Adrenal gland (tissue), 12 donors: ENCODE results near the gene THSD4. TPM values are rescaled to one million over a fixed set of nuclear protein-coding genes. Genes with fewer than 3 reads are reported as not detected.

Source experiments
- DNase-seq, 7 donors: peaks; one replicate each; pipeline ENCODE4 v3.0.0-alpha.2; 2019 to 2020
- H3K27ac ChIP-seq, 5 donors: fragments of 200-600 bp; sonication (generic) in 4 of 5; 1 replicate in 3 of 5; 2 replicates in 2 of 5; pipeline versions ENCODE4 v1.5.1 to v1.8.0; 2016 to 2020; ENCODE audit warnings: mild to moderate bottlenecking in 1 of 5
- H3K27me3 ChIP-seq: fragments of 200-600 bp; 2 replicates; pipeline ENCODE4 v1.8.0; 2021
- H3K36me3 ChIP-seq, 2 donors: fragments of 200-600 bp; replicated peaks in 1 of 2; 1 replicate in 1 of 2; 2 replicates in 1 of 2; pipeline versions ENCODE4 v1.5.1 to v1.8.0; 2018 to 2022
- H3K4me1 ChIP-seq, 2 donors: fragments of 200-600 bp; replicated peaks in 1 of 2; 1 replicate in 1 of 2; 2 replicates in 1 of 2; pipeline versions ENCODE4 v1.5.1 to v1.8.0; 2018 to 2021
- H3K4me3 ChIP-seq, 4 donors: fragments of 200-600 bp; sonication (generic) in 3 of 4; one replicate each; pipeline ENCODE4 v1.5.1; 2016 to 2018
- H3K9me3 ChIP-seq, 3 donors: fragments of 200-600 bp; sonication (generic) in 1 of 3; replicated peaks in 1 of 3; 1 replicate in 2 of 3; 2 replicates in 1 of 3; pipeline versions ENCODE4 v1.5.1 to v1.8.0; 2016 to 2021
- CTCF ChIP-seq, 6 experiments: fragments of 450-650 bp in 4 of 6; fragments of 200-600 bp in 2 of 6; sonication (generic) in 1 of 6; IDR thresholded peaks; 1 replicate in 5 of 6; 2 replicates in 1 of 6; pipeline versions ENCODE4 v1.5.1 to v1.8.0; 2016 to 2021; ENCODE audit warnings: antibody characterized with exemption in 6 of 6, mild to moderate bottlenecking in 2 of 6, moderate library complexity in 1 of 6
- POLR2A ChIP-seq, 2 donors: fragments of 450-650 bp; IDR thresholded peaks; one replicate each; pipeline ENCODE4 v1.6.1; 2017; ENCODE audit warnings: antibody characterized with exemption in 2 of 2, mild to moderate bottlenecking in 2 of 2, moderate library complexity in 1 of 2
- WGBS, 4 donors: extraction: QIAGEN DNeasy Blood & Tissue Kit in 2 of 4; methylation state at CpG; one replicate each; pipeline versions ENCODE4 v1.1.5 to v1.1.7; 2013 to 2017; 5-methylcytosine and 5-hydroxymethylcytosine counted together
- intact Hi-C, 2 donors: fragments of 100-400 bp; cut with DNase I; formaldehyde crosslinking; loops; one replicate each; pipeline versions ENCODE4 v1.14.1 to v1.15.0; 2022 to 2023
- polyA plus RNA-seq, 3 donors: library from polyadenylated mRNA; stranded (reverse); fragments of 200-250 nt in 2 of 3; fragments of 350-450 nt in 1 of 3; fragmentation: Illumina TruSeq in 1 of 3; extraction: RNeasy Lipid Tissue Mini Kit (QIAGEN cat#74804) in 1 of 3; gene quantifications; one replicate each; pipeline ENCODE4 v1.2.3, GENCODE V29; 2013 to 2014
- total RNA-seq, 9 donors: library from RNA; depleted of rRNA in 4 of 9; stranded (reverse); fragments of >200 nt in 4 of 9; fragments of 120-200 nt in 1 of 9; fragmentation: NEBNext Ultra II Directional in 1 of 9; extraction: Animal tissue kit (Norgen Biotek cat#: 25700) in 1 of 9; gene quantifications; one replicate each; pipeline versions ENCODE4 v1.1.0 to v1.2.4, GENCODE V29; 2013 to 2023
- donor health status: healthy with polysubstance abuse.
- donor health status: Bipolar disorder and iron deficiency.
- donor health status: DM: yes; HTN: yes; CAD: no.
- donor health status: DM: no; HTN: no; CAD: no.
- donor health status: DM: no; HTN: no; CAD: no.
- donor health status: DM: yes; HTN: yes; CAD: no.

The THSD4 gene
- total and polyA plus RNA-seq, 12 donors = 5.3 to 53.2 (median 23.2) TPM

DNA sequence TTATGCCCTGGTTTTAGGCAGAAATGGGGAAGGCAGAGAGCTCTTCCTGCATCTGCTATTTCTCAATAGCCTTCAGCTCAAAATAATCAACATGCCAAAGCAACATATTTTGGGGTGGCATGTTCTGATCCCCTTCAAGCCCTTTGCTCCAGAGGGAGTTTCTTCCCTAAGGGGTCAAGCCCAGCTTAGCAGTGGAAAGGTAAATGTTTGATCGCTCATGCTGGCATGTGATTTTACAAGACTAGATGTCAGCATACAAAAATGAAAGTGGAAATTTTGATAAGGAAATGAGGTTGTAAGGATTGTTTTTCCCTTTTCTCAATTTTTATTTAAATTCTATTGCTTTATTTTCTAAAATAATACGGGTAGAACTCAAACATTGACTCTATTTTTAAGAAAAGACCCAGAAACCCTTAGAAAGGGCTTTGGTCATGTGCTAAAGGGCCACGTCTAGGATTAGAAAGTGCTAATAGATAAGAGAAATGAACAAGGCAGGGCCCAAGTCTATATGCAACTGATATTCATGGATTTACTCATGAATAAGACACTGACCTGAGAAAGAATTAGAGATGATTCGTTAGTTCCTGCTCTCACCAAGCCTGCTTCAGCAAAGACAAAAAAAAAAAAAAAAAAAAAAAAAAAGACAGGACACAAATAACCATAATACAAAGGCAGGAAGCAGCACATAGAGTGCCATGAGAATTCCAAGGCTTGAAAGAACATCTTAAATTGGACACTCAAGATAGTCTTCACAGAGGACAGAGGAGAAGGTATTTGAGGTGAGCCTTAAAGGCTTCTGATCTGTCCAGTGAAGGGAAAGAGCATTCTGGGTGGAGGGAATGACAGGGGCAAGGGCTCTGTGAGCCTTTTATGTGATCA, 640.1 kb downstream of the THSD4 start:
- 83 to 88% (median 87%) methylated on average over 4 of the region's 4 CpGs for WGBS, 4 donors
- DNase-seq = no peak
- no peak for TF ChIP-seq POLR2A (IDR thresholded peaks at IDR 0.05)
- no peak for TF ChIP-seq CTCF (IDR thresholded peaks at IDR 0.05)
- Histone ChIP-seq H3K4me3 (no peak overlapping the region), H3K27ac (no peak overlapping the region), H3K9me3 (no peaks in the 10 kb centered on the region), H3K4me1 (peaks cover 0 to 5% of the 10 kb centered on the region in 2 donors), H3K36me3 (no peaks in the 10 kb centered on the region), H3K27me3 (no peaks in the 10 kb centered on the region)
- intact Hi-C loops = no loop called here

DNA sequence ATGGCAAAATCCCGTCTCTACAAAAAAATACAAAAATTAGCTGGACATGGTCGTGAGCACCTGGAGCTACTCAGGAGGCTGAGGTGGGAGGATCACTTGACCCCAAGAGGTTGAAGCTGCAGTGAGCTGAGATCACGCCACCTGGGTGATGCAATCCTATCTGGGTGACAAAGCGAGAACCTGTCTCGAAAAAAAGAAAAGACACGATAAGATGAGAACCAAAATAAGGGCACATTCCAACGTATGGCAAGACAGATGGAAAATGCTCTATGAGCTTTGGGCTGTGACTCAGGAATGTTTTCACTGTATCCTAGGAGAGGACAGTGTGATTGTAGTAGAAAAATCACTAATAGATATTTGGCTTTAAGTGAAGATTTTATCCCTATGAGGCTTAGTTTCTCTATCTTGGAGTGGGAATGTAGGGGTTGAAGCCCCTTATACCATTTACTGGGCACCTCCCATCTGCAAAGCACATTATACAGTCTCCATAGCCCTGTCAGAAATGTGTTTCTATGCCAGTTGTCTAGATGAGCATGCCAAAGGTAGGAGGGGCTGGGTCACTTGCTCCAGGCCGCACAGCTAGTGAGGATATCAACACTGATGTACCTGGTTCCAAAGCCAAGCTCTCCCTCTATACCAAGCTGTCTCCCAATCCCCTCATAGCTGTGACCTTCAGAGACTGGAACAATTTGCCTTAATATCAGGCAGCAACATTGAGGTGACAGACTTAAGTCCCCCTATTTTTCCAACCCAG, 641.5 kb downstream of the THSD4 start:
- no peak for DNase-seq
- Histone ChIP-seq H3K4me3 (no peak overlapping the region), H3K36me3 (no peaks in the 10 kb centered on the region), H3K4me1 (peaks cover under 1 to 5% of the 10 kb centered on the region in 2 donors), H3K27ac (no peak overlapping the region), H3K9me3 (no peaks in the 10 kb centered on the region), H3K27me3 (no peaks in the 10 kb centered on the region)
- intact Hi-C loops = no loop called here
- TF ChIP-seq POLR2A (IDR thresholded peaks at IDR 0.05) (no peak), CTCF (IDR thresholded peaks at IDR 0.05) (no peak)
- WGBS, 4 donors = 84 to 95% (median 94%) methylated on average over 8 of the region's 8 CpGs

GRCh38 chr15:71757741-71758530, 642.7 kb downstream of the THSD4 start:
- H3K36me3 ChIP-seq = no peaks in the 10 kb centered on the region
- DNase-seq = no peak
- TF ChIP-seq CTCF (IDR thresholded peaks at IDR 0.05) = no peak
- TF ChIP-seq POLR2A (IDR thresholded peaks at IDR 0.05) = no peak
- H3K27ac ChIP-seq = no peak overlapping the region
- no peaks in the 10 kb centered on the region for H3K9me3 ChIP-seq
- no peaks in the 10 kb centered on the region for H3K27me3 ChIP-seq
- 87 to 95% (median 88%) methylated on average over 7 to 13 of the region's 13 CpGs for WGBS, 4 donors
- peaks cover 2 to 6% of the 10 kb centered on the region in 2 donors for H3K4me1 ChIP-seq
- H3K4me3 ChIP-seq = no peak overlapping the region
- intact Hi-C loops = no loop called here

- Histone ChIP-seq H3K4me3 (no peak overlapping the region), H3K36me3 (no peaks in the 10 kb centered on the region), H3K27me3 (no peaks in the 10 kb centered on the region), H3K9me3 (no peaks in the 10 kb centered on the region), H3K4me1 (peaks cover 0 to 6% of the 10 kb centered on the region in 2 donors), H3K27ac (no peak overlapping the region)
- WGBS, 4 donors = 88 to 98% (median 95%) methylated on average over 2 of the region's 2 CpGs
- DNase-seq = no peak
- no peak for TF ChIP-seq CTCF (IDR thresholded peaks at IDR 0.05)
- TF ChIP-seq POLR2A (IDR thresholded peaks at IDR 0.05) = no peak
- intact Hi-C loops = no loop called here
Observed at GRCh38 chr15:71758711-71759110, 643.4 kb downstream of the THSD4 start.
